GM13977 (cell line): ENCODE measurements around the gene HCN2.

Experiments
- DNase-seq: peaks from one replicate; pipeline ENCODE4 v3.0.0; 2012; ENCODE audit warnings: low spot score
- in situ Hi-C: fragments of 300-500 bp; cut with MboI; formaldehyde crosslinking; loops from one replicate; pipeline ENCODE4 v1.12.0; 2022; ENCODE audit warnings: low sequenced_read_pairs, low pct_unique_long_range_greater_than_20kb, mixed read lengths, inconsistent platforms; ENCODE audit not compliant: unreplicated experiment
- TF ChIP-seq, protein P1 (sequence below): IDR thresholded peaks from 2 replicates; pipeline ENCODE4 v1.5.1; 2012; ENCODE audit warnings: mild to moderate bottlenecking, control low read depth; ENCODE audit not compliant: insufficient read depth; ENCODE audit errors: extremely low read depth, missing control alignments

HCN2 gene

DNA sequence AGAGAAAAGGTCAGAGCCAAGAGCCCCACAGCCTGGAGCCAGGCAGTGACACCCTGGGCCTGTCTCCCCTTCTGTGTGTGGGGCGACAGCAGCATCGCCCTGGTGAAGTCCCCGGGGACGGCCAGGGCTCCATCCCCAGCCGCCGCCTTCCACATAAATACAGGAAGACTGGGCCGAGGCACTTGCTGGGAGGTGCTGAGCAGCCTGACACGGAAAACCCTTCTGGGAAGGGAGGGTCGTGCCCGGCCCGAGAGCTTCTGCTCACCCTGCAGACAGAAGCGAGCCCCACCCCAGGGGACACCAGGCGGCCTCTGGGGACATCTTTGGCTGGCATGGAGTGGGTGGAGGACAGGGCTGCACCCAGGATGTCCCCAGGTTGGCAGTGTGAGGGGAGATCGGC, 55.1 kb downstream of the HCN2 start:
- in situ Hi-C loops = no loop called here
- TF ChIP-seq, protein P1, sequence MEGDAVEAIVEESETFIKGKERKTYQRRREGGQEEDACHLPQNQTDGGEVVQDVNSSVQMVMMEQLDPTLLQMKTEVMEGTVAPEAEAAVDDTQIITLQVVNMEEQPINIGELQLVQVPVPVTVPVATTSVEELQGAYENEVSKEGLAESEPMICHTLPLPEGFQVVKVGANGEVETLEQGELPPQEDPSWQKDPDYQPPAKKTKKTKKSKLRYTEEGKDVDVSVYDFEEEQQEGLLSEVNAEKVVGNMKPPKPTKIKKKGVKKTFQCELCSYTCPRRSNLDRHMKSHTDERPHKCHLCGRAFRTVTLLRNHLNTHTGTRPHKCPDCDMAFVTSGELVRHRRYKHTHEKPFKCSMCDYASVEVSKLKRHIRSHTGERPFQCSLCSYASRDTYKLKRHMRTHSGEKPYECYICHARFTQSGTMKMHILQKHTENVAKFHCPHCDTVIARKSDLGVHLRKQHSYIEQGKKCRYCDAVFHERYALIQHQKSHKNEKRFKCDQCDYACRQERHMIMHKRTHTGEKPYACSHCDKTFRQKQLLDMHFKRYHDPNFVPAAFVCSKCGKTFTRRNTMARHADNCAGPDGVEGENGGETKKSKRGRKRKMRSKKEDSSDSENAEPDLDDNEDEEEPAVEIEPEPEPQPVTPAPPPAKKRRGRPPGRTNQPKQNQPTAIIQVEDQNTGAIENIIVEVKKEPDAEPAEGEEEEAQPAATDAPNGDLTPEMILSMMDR = no peak

DNA sequence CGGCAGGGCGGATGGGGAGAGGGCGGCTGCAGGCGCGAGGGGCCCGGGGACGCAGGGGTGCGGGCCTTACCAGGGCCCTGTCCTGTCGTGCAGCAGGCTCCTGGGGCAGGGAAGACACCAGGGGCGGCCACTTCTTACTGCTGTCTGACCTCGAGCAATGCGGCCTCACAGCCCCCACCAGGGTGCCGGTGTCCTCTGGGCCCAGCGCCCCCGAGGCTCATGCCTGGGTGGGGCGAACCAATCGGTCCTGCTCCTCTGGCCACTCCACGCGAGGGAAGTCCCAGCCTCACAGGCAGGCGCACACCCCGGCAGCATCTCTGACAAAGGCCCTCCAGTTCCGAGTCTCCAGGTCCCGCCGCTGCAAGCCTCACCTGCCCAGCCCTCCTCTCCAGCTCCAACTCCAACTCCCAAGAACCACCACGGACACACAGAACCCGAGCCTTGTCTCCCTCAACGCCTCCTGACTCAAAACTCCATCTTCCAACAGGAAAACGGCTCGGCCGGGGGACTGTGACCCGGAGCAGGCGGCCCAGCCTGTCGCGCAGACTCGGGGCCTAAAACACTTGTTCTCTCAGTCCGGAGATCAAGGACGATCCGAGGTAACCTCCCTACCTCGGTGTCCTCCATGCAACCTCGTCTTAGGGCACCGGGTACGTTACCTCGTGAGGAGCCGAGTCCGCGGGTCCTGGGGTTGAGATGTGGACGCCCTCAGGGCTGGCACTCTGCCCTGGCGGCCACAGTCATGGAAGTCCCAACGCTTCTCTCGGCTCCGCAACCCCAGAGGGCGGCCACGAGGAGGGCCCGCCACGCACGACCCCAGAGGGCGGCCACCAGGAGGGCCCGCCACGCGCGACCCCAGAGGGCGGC, 56.5 kb downstream of the HCN2 start:
- DNase-seq = no peak
- TF ChIP-seq, protein P1 = no peak
- in situ Hi-C loops = no loop called here

More for the DNA sequence above, 55.1 kb downstream of the HCN2 start:
- DNase-seq = no peak

DNA sequence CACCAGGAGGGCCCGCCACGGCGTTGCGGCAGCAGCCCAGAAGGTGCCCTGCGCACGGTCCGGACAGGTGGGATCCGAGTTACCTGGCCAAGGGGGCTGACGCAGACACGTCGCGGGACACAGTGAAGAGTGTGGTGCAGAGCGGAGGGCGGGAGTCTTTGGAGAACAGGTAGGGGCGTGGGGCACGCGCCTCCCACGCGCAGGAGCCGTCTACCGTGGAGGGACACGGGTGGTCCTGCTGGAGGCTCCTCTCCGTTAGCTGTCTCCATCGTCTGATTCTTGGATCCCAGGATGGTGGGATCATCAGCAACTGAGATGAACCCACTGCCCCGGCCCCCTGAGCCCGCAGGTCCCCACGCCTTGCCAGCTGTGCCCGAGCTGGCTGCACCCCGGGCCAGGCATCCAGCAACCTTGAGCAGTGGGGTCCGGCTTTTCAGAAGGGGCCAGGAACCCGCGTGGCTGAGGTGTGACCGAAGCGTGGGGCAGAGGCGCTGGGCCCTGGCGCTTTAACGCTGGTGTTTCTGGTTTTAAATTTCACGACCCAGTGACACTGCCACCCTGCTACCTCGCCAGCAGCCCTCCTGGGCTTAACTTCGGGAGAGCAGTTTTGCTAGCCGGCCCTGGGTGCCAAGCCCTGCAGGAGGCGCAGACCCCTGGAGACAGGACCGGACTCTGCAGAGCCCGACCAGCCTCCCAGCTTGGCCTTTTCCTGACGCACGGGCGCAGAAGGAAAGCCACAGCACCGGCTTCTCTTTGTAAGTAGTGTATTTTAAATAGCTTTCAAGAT, 57.3 kb downstream of the HCN2 start:
- no peak for DNase-seq
- TF ChIP-seq, protein P1 = no peak
- in situ Hi-C loops = no loop called here

DNA sequence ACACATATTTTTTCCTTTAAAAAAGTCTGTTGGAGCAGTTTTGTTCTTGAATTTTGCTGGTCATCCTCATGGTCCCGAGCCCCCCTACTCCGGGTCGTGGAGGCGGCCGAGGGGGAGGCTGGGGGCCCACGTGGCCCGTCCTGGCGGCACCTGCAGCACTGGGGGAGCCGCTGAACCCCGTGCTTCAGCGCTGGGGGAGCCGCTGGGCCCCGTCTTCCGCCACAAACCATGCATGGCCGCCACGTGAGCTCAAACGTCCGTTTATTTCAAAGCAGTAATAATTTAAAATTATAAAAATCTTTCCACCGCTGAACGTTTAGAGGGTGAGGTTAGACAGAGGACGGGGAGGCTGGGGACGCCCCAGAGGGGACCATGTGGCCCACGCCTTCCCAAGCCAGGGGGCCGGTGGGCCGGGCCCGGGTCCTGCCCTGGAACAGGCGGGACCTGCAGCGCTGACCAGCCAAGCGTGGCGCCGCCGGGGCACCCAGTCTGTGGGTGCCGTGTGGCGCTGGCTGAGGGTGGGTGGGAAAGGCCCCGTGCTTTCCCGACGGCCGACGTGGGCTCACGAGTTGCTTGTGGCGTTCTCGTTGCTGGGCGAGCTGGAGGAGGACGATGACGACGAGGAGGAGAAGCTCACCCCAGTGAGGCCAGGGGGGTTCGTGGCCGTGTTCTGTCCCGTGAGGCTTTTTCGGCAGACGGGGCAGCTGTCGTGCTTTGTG, 58.0 kb downstream of the HCN2 start:
- TF ChIP-seq, protein P1 = no peak
- no peak for DNase-seq
- in situ Hi-C loops = no loop called here

DNA sequence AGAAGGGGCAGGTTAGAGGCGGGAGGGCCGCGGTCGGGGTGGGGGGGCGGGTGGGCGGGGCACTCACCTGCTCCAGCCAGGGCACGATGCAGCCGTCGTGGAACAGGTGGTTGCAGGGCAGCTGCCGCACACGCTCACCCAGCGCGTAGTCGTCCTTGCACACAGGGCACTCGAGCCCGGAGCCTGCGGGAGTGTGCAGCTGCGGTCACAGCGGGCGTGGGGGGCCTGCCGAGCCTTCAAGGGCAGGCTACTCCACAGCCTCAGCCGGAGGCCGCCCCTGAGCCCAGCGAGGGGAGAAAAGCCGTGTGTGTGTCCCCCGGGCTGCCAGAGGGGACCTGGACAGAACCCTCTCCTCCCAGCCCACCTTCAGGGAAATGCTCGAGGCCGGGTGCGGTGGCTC, 58.6 kb downstream of the HCN2 start:
- DNase-seq = no peak
- TF ChIP-seq, protein P1 = no peak
- in situ Hi-C loops = no loop called here
